Endodermal cell (in vitro differentiated cells): ENCODE data around the gene NBEAL1. TPM values are rescaled to one million over a fixed set of nuclear protein-coding genes. Genes with fewer than 3 reads are reported as not detected.
A peak's percentile ranks its signal among the peaks of the same experiment; 100 is the strongest.

Experiments
- DNase-seq: peaks from one replicate; pipeline ENCODE4 v3.0.0-alpha.2; 2017
- H3K27ac ChIP-seq: 2 replicates; pipeline ENCODE4 v1.5.1; 2013; ENCODE audit warnings: mild to moderate bottlenecking, low read depth, low read length, moderate library complexity
- H3K27me3 ChIP-seq: 2 replicates; pipeline ENCODE4 v1.6.1; 2013; ENCODE audit warnings: mild to moderate bottlenecking, low read length, moderate library complexity; ENCODE audit not compliant: insufficient read depth, control insufficient read depth, poor library complexity, severe bottlenecking
- H3K36me3 ChIP-seq: 2 replicates; pipeline ENCODE4 v1.7.0; 2013; ENCODE audit warnings: mild to moderate bottlenecking, low read length, moderate library complexity; ENCODE audit not compliant: control insufficient read depth, insufficient read depth
- H3K4me1 ChIP-seq: one replicate; pipeline ENCODE4 v1.7.0; 2013; ENCODE audit warnings: low read length; ENCODE audit not compliant: control insufficient read depth, insufficient read depth
- H3K4me3 ChIP-seq: 2 replicates; pipeline ENCODE4 v1.5.1; 2013; ENCODE audit warnings: mild to moderate bottlenecking, low read length, moderate library complexity
- H3K9ac ChIP-seq: 2 replicates; pipeline ENCODE4 v1.6.1; 2013; ENCODE audit warnings: mild to moderate bottlenecking, low read length, moderate library complexity; ENCODE audit not compliant: poor library complexity, severe bottlenecking; ENCODE audit errors: extremely low read depth
- H3K9me3 ChIP-seq: 2 replicates; pipeline ENCODE4 v1.6.1; 2013; ENCODE audit warnings: mild to moderate bottlenecking, low read length, moderate library complexity; ENCODE audit not compliant: control insufficient read depth
- H3K27ac Mint-ChIP-seq: 2 replicates; pipeline ENCODE4 v1.8.0; 2020; ENCODE audit warnings: mixed read lengths
- H3K27me3 Mint-ChIP-seq: 2 replicates; pipeline ENCODE4 v1.8.0; 2021; ENCODE audit warnings: mild to moderate bottlenecking, mixed read lengths; ENCODE audit not compliant: insufficient read depth
- H3K36me3 Mint-ChIP-seq: 2 replicates; pipeline ENCODE4 v1.8.0; 2020; ENCODE audit warnings: low read depth, mixed read lengths
- H3K4me1 Mint-ChIP-seq: 2 replicates; pipeline ENCODE4 v1.8.0; 2020; ENCODE audit warnings: mixed read lengths
- H3K4me3 Mint-ChIP-seq: 2 replicates; pipeline ENCODE4 v1.8.0; 2020; ENCODE audit warnings: mild to moderate bottlenecking, moderate library complexity, mixed read lengths
- H3K9me3 Mint-ChIP-seq: 2 replicates; pipeline ENCODE4 v1.8.0; 2020; ENCODE audit warnings: mild to moderate bottlenecking, mixed read lengths
- WGBS, 2 experiments: methylation state at CpG; one replicate each; pipeline versions ENCODE4 v1.1.5 to v1.1.7; 2013; ENCODE audit warnings: missing lambda C conversion rate in 2 of 2, mixed read lengths in 1 of 2; ENCODE audit not compliant: insufficient coverage in 1 of 2, insufficient read length in 1 of 2; 5-methylcytosine and 5-hydroxymethylcytosine counted together
- total RNA-seq, 2 donors: library from RNA; stranded (reverse); fragmentation: NEBNext Ultra II Directional in 1 of 2; extraction: Animal tissue kit (Norgen Biotek cat#: 25700) in 1 of 2; gene quantifications; 2 replicates in 1 of 2; 3 replicates in 1 of 2; pipeline ENCODE4 v1.2.1, GENCODE V29; 2021
- TF ChIP-seq, protein P1 (sequence below): fragments of 200-600 bp; sonication (generic); conservative IDR thresholded peaks from 2 replicates; pipeline ENCODE4 v1.5.0; 2021; ENCODE audit warnings: antibody characterized with exemption, mild to moderate bottlenecking

The NBEAL1 gene
- total RNA-seq, 2 donors from 2014 or later = 18.2 to 20.1 TPM

DNA sequence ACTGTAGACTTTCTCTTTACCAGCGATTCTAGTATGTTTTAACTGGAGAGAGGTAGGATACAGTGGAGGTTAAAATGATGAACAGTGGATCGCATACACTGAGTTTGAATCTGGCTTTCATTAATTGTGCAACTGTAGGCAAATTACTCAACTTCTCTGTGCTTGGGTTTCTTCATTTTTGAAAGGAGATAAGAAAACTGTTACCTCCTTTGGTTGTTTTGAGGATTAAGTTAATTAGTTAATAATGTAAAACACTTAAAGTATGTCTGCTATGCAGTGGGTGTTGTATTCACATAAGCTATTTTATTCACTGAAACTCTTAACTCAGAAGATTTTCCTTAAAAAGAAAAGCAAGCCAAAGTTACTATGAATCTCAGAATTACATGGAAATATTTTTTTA is 112.3 kb downstream of the NBEAL1 start:
- no peak for DNase-seq
- Histone ChIP-seq H3K9me3 (no peaks in the 10 kb centered on the region), H3K4me3 (peak overlapping the region; percentile 6), H3K36me3 (peaks cover 49% of the 10 kb centered on the region), H3K9ac (no peak overlapping the region), H3K4me1 (peaks cover 4% of the 10 kb centered on the region), H3K27me3 (no peaks in the 10 kb centered on the region), H3K27ac (no peak overlapping the region)
- peaks cover 16% of the 10 kb centered on the region for H3K4me1 Mint-ChIP-seq
- H3K36me3 Mint-ChIP-seq = peaks cover 33% of the 10 kb centered on the region
- H3K27me3 Mint-ChIP-seq = no peaks in the 10 kb centered on the region
- H3K4me3 Mint-ChIP-seq = no peak overlapping the region
- H3K27ac Mint-ChIP-seq = peak overlapping the region; percentile 65
- no peaks in the 10 kb centered on the region for H3K9me3 Mint-ChIP-seq
- 93% methylated on average over 2 of the region's 2 CpGs; no CpG with 5 or more reads in 1 of the 2 experiments for WGBS, 2 experiments
- TF ChIP-seq, protein P1, sequence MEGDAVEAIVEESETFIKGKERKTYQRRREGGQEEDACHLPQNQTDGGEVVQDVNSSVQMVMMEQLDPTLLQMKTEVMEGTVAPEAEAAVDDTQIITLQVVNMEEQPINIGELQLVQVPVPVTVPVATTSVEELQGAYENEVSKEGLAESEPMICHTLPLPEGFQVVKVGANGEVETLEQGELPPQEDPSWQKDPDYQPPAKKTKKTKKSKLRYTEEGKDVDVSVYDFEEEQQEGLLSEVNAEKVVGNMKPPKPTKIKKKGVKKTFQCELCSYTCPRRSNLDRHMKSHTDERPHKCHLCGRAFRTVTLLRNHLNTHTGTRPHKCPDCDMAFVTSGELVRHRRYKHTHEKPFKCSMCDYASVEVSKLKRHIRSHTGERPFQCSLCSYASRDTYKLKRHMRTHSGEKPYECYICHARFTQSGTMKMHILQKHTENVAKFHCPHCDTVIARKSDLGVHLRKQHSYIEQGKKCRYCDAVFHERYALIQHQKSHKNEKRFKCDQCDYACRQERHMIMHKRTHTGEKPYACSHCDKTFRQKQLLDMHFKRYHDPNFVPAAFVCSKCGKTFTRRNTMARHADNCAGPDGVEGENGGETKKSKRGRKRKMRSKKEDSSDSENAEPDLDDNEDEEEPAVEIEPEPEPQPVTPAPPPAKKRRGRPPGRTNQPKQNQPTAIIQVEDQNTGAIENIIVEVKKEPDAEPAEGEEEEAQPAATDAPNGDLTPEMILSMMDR = no peak

DNA sequence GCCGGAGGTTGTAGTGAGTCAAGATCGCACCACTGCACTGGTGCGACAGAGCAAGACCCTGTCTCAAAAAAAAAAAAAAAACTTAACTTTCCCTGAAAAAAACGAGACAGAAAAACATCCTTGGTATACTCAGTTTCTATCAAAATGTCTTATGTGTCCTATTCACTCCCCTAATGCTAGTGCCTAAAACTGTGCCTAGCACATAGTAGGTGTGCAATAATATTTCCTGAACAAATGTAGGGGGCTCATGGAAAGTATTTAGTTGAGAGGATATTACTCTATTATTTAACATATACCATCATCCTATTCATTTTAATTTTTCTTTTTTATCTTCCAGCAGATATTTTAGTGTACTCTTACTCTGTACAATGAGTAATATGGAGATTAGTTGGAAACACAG is 120.4 kb downstream of the NBEAL1 start:
- Histone ChIP-seq H3K9me3 (no peaks in the 10 kb centered on the region), H3K9ac (no peak overlapping the region), H3K4me3 (no peak overlapping the region), H3K27me3 (no peaks in the 10 kb centered on the region), H3K36me3 (peaks cover 4% of the 10 kb centered on the region), H3K4me1 (peaks cover 11% of the 10 kb centered on the region), H3K27ac (no peak overlapping the region)
- TF ChIP-seq, protein P1 = no peak
- Mint-ChIP-seq H3K4me3 (no peak overlapping the region), H3K9me3 (no peaks in the 10 kb centered on the region), H3K4me1 (peaks cover 19% of the 10 kb centered on the region), H3K27me3 (no peaks in the 10 kb centered on the region), H3K36me3 (peaks cover 6% of the 10 kb centered on the region), H3K27ac (no peak overlapping the region)
- no peak for DNase-seq
- WGBS, 2 experiments = 93 to 100% methylated on average over 1 to 4 of the region's 4 CpGs

DNA sequence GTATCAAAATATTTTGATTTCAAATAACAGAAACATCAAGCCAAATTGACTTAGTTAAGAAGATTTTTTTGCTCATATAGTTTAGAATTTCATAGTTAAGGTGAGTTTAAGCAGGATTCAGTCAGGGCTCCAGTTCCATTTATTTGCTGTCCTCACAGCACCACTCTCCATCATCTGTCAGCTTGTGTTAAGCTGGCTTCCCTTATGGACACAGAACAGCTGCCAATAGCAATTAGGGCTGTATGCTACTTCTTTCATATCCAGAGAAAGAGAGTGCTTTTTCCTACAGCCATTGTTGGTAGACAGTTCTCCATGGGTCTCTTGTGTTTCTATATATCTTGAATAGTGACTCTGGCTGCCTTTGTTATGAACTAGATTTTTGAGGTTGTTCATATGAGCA is 128.7 kb downstream of the NBEAL1 start:
- Mint-ChIP-seq H3K27ac (no peak overlapping the region), H3K27me3 (no peaks in the 10 kb centered on the region), H3K36me3 (peaks cover 19% of the 10 kb centered on the region), H3K9me3 (no peaks in the 10 kb centered on the region), H3K4me1 (peaks cover 7% of the 10 kb centered on the region), H3K4me3 (no peak overlapping the region)
- no peak overlapping the region for H3K27ac ChIP-seq
- H3K9me3 ChIP-seq = no peaks in the 10 kb centered on the region
- DNase-seq = no peak
- H3K4me1 ChIP-seq = peaks cover 9% of the 10 kb centered on the region
- no peaks in the 10 kb centered on the region for H3K27me3 ChIP-seq
- H3K36me3 ChIP-seq = peaks cover 19% of the 10 kb centered on the region
- H3K9ac ChIP-seq = no peak overlapping the region
- no peak overlapping the region for H3K4me3 ChIP-seq
- TF ChIP-seq, protein P1 = no peak
